ENCODE data around the gene TMUB2. TPM values are rescaled to one million over a fixed set of nuclear protein-coding genes. Genes with fewer than 3 reads are reported as not detected.

The TMUB2 gene
- total RNA-seq, 1 donor from 2014 or later = 38.8 TPM

GRCh38 chr17:44241106-44241624 is 54.4 kb downstream of the TMUB2 start:
- Histone ChIP-seq H3K27ac (no peak overlapping the region), H3K27me3 (no peaks in the 10 kb centered on the region), H3K9me3 (no peaks in the 10 kb centered on the region), H3K36me3 (no peaks in the 10 kb centered on the region), H3K4me1 (peaks cover 4% of the 10 kb centered on the region), H3K4me3 (no peak overlapping the region)
- intact Hi-C loops (cut with DNase I) = no loop called here
- no peak for DNase-seq
- ATAC-seq = peak; percentile 77
- no peak for TF ChIP-seq CTCF (IDR thresholded peaks at IDR 0.05)

Small RNA genes lying within 50 kb of the gene (microRNA-seq; reads per million reads assigned to microRNA genes)
- not detected for gene MIR6782 (ENCODE audit: borderline microRNAs expressed)

Other genes with a start within 250 kb of the TMUB2 start
- gene PPY, start 244.5 kb upstream of the TMUB2 start, total RNA-seq = not detected
- gene PYY, start 233.0 kb upstream of the TMUB2 start, total RNA-seq = not detected
- 7.1 TPM for gene NAGS, start 182.3 kb upstream of the TMUB2 start, total RNA-seq
- gene TMEM101, start 172.0 kb upstream of the TMUB2 start, total RNA-seq = 27.4 TPM
- 39.8 TPM for gene LSM12, start 120.3 kb upstream of the TMUB2 start, total RNA-seq
- gene G6PC3, start 116.2 kb upstream of the TMUB2 start, total RNA-seq = 39.7 TPM
- gene HDAC5, start 63.3 kb upstream of the TMUB2 start, total RNA-seq = 55.3 TPM
- 0.35 TPM for gene HROB, start 45.0 kb upstream of the TMUB2 start, total RNA-seq
- not detected for gene ASB16, start 16.3 kb upstream of the TMUB2 start, total RNA-seq
- gene ATXN7L3, start 12.9 kb downstream of the TMUB2 start, total RNA-seq = 65.0 TPM
- gene UBTF, start 32.7 kb downstream of the TMUB2 start, total RNA-seq = 62.6 TPM
- 0.43 TPM for gene SLC4A1, start 81.2 kb downstream of the TMUB2 start, total RNA-seq
- 0.32 TPM for gene RUNDC3A, start 121.6 kb downstream of the TMUB2 start, total RNA-seq
- gene SLC25A39, start 137.9 kb downstream of the TMUB2 start, total RNA-seq = 76.8 TPM
- gene GRN, start 158.3 kb downstream of the TMUB2 start, total RNA-seq = 722 TPM
- gene FAM171A2, start 176.9 kb downstream of the TMUB2 start, total RNA-seq = 1.8 TPM
- gene ITGA2B, start 202.7 kb downstream of the TMUB2 start, total RNA-seq = 4.6 TPM

Measured in upper lobe of right lung (tissue), 1 donor.